Stimulated activated CD4-positive, alpha-beta T cell treated with anti-CD3 and anti-CD28 coated beads, Interleukin-12 subunit alpha, Interleukin-12 subunit beta, amount 100 ng/mL, for 4 hours (primary cell): ENCODE measurements around the gene AIFM3.

Experiments
- DNase-seq: peaks from one replicate; pipeline ENCODE4 v3.0.0-alpha.2; 2020

Gene AIFM3

GRCh38 chr22:20976291-20976877 lies 9.3 kb downstream of the AIFM3 start:
- no peak for DNase-seq

DNA sequence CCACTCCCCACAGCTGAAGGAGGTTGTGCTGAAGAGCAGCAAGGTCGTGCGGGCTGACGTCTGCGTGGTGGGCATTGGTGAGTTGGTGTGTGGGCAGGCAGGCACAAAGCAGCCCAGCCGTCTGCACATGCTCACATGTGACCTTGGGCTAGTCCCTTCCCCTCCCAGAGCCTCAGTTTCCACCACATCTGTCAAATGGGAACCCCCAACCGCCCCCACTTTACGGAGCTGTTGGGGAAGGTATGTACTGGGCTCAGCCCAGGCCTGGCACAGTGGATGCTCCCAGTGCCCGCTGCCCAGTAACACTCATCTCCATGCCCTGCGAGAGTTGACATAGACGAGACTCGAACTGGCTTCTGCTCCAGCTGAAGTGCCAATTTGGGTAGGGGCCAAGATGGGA lies 10.0 kb downstream of the AIFM3 start:
- DNase-seq, result no peak

DNA sequence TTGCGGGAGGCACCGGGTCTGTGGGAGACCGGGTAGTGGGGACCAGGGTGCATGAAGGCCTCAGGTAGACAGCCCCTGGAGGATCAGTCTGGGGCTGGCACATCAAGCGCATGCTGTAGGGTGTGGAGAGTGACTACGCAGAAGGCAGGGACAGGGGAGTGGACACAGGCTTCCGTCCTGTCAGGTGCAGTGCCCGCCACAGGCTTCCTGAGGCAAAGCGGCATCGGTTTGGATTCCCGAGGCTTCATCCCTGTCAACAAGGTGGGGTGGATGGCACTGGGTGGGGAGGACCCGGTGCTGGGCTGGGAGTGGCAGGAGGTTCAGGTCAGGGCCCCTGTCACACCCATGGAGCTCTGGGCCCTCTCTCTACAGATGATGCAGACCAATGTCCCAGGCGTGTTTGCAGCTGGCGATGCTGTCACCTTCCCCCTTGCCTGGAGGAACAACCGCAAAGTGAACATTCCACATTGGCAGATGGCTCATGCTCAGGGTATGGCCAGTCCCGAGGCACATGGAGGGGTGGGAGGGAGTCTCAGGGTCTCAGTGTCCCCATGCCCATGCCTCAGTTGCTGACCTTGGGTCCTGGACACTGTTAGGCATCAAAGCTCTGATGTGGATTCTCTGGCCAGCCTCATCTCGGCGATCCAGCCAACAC lies 10.6 kb downstream of the AIFM3 start:
- no peak for DNase-seq

- no peak for DNase-seq
These were observed 11.4 kb downstream of the AIFM3 start for GRCh38 chr22:20978419-20978818.

DNA sequence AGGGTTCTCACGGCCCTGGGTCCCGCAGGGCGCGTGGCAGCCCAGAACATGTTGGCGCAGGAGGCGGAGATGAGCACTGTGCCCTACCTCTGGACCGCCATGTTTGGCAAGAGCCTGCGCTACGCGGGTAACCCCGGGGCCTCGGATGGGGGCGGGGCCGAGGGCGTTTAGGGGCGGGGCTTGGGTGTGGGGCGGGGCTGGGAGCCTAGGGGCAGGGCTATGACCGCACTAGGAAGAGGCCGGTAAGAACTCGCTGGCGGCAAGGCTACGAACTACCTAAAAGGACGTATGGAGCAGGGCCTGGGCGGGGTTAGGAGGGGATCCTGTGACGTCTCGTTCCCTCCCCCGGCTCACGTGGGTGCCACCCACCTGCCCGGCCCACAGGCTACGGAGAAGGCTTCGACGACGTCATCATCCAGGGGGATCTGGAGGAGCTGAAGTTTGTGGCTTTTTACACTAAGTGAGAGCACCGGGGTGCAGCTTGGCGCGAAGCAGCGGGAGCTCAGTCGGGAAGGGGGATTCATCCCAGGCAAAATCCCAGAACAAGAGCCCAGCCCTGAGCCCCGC lies 12.3 kb downstream of the AIFM3 start:
- peak; percentile 60 for DNase-seq

- DNase-seq, result no peak
These were observed 12.9 kb downstream of the AIFM3 start for GRCh38 chr22:20979940-20980453.

- DNase-seq, result no peak
These were observed 13.5 kb downstream of the AIFM3 start for GRCh38 chr22:20980523-20980922.

DNA sequence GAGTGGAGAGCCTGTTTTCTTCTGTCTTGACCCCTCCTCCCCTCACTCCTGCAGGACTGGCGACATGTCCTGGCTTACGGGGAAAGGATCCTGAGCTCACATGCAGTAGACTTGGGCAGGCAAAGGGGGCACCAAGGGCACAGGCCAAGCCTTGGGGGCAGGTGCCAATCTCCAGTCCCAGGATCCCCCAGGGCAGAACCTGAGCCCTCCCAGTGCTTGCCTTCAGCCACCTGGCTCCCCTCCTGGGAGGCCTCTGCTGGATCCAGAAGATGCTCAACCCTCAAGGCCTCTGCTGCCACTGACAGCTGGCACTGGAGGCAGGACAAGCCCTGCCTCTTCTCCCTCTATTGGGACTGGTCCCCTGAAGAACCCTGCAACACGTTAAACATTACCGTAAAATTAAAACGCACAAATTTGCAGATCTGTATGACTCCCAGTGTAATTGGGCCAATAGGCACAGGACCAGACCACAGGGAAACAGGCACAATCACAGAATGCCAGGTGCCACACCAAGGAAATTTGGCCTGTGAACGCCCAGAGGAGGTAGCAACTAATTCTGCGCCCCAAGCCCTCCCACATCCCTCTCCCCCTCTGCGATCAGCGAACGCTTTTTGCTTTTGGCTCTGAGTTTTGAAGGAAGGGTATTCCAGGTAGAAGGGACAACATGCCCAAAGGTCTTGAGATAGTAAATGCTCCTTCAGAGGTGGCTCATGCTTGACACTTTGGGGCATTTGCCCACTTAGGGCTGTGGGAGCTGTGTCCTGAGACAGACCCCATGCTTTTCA lies 14.1 kb downstream of the AIFM3 start:
- DNase-seq, result no peak

- DNase-seq, result peak; percentile 72
These were observed 14.9 kb downstream of the AIFM3 start, which contains the start of gene LZTR1 for GRCh38 chr22:20981787-20982562. Gene LZTR1 (plus strand): TSS chr22:20982297. CDS start chr22:20982372, 75 bp downstream.

- no peak for DNase-seq
These were observed 15.5 kb downstream of the AIFM3 start for GRCh38 chr22:20982563-20982882.

DNA sequence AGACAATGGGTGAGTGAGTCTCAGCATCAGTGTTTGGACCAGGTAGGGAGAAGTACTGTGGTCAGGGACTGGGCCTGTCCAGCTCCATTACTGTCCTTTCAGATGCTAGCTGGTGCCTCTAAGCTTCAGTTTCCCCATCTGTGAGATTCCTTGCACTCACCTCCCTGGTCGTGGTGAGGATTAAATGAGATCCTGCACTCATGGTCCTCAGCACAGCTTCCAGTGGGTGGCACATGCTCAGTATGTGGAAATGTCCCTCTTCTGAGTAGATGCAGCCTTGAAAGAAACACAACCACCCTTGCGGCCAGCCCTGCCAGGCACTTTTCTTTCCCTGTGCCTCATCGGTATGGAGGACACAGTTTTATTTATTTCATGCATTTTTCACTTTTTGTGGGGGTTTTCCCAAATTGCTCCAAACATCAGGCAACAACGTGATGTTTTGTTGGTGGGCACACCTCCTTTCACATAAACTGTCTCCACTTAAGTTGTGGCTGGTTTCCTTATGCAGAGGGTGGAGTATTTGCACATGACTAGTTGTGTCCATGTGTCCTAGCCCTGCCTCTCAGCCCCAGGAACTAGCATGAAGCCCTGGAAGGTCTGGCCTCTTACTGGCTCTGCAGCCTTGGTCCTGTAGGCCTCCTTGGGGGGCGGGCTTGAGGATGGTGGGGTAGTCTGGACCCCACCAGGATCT lies 16.2 kb downstream of the AIFM3 start:
- DNase-seq, result no peak

DNA sequence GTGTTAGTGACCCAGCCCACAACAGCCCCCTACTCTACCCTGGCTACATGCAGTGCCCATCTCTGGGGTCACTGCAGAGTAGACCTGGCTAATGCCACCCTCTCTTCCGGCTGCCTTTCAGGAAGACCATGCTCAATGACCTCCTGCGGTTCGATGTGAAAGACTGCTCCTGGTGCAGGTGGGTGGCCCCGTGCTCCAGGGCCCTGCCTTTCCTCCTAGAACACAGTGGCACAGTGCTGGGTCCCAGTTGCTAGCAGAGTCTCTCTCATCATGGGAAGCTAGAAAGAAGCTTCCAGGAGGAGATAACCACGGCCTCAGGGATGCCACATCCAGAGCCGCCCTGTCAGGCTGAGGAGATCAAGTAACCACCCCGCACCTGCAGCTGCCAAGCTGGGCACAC lies 18.7 kb downstream of the AIFM3 start:
- no peak for DNase-seq

- no peak for DNase-seq
These were observed 19.3 kb downstream of the AIFM3 start for GRCh38 chr22:20986365-20986764.

GRCh38 chr22:20987375-20987774 lies 20.3 kb downstream of the AIFM3 start:
- no peak for DNase-seq

DNA sequence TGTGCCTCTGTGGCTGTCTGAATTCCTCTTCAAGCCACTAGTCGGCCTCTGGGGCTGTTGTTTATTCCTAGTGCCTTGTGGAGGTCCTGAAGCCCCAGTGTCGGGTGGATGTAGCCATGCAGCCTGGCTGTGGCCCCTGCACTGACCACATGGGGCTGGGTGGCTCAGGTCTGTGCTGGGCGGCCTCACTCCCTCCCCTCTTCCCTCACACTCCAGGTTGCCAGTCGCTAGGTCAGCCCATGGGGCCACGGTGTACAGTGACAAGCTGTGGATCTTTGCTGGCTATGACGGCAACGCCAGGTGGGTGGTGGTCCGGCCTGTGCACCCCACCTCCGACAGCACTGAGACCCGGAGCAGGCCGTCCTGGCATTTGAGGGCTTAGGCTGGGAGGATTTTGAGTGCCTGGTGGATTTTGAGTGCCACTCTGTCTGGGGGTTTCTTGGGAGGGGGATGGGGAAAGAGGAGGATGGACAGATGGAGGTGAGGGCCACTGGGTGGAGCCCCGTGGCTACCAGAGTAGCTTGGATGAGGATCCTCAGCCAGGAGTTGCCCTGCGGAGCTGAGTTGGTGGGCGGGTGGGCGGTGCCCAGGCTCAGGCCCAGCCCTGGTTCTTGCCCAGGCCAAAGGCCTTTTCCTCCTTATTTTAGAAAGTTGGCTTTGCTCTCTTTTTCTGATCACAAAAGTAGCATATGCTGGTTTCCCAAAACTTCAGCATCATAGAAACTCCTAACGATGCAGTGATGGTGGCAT lies 21.7 kb downstream of the AIFM3 start:
- DNase-seq, result no peak

DNA sequence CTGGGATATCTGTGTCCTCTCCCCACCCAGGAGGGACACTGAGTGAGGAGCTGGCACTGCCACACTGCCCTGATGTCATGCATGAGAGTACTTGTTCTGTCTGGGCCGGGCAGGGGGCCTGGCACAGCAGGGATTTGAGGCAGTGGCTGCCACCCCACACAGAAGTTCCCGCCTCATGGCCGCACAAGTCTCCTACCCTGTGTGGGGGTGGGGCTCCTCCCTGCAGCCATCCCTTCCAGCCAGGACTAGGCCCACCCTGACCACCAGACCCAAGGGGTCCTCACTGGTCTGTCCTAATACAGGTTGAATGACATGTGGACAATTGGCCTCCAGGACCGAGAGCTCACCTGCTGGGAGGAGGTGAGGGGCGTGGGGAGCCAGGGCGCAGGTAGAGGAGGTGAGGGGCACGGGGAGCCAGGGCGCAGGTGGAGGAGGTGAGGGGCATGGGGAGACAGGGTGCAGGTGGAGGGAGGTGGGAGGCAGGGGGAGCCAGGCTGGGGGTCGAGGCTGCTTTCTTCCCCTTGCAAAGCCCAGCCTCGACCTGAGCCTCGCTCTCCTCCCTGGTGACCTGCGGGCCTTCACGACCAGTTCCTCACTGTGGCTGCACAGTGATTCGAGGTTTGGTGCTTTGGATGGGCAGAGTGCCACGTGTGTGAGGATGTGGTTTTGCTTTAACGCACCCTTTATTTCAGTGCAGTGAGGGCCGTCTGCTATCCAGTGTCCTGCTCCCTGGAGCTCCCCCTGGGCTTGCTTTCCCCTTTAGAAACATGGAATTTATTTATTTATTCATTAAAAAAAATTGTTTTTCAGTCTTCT lies 22.5 kb downstream of the AIFM3 start:
- DNase-seq, result no peak

GRCh38 chr22:20990184-20991180 lies 23.4 kb downstream of the AIFM3 start:
- DNase-seq, result no peak

DNA sequence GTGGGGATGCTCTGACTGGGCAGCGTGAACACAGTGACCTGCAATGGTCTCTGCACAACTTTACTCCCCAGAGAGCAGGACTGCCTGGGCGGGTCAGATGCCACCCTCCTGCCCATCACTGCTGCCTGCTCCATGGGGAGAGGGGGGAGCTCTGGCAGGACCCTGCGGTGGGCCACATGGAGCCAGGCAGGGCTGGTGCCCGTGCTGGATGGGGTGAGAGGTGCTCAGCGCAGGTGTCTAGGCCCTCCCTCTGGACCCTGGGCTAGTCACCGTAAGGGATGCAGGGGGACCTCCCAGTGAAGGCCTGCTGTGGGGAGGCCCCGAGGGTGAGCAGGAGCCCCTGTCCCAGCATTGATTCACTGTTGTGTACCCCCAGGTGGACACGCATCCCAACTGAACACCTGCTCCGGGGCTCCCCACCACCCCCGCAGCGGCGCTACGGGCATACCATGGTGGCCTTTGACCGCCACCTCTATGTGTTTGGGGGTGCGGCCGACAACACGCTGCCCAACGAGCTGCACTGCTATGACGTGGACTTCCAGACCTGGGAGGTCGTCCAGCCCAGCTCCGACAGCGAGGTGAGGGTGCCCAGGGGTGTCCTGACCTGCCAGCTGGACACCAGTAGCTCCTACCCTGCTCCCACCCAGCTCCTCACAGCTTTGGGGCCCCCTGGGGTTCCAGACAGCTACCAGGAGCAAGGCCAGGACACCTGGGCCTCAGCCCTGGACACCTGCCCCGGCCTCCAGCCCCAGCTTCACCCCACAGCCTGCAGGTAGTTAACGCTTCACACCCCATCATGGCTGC lies 24.4 kb downstream of the AIFM3 start:
- DNase-seq, result no peak
